Body of pancreas (tissue), 4 donors: ENCODE results near the gene NPAS1. TPM values are rescaled to one million over a fixed set of nuclear protein-coding genes. Genes with fewer than 3 reads are reported as not detected.

Experiments used
- ATAC-seq: fragments of 150-250 bp; one replicate; pipeline ENCODE4 v1.9.1; 2016
- DNase-seq, 4 donors: peaks; one replicate each; pipeline ENCODE4 v3.0.0-alpha.2; 2019
- H3K27ac ChIP-seq, 4 donors: fragments of 200-600 bp; sonication (generic); 1 replicate in 3 of 4; 2 replicates in 1 of 4; pipeline versions ENCODE4 v1.5.1 to v1.6.1; 2016 to 2019; ENCODE audit warnings: mild to moderate bottlenecking in 1 of 4, mixed read lengths in 1 of 4, moderate library complexity in 1 of 4
- H3K27me3 ChIP-seq, 2 donors: fragments of 200-600 bp; sonication (generic); one replicate each; pipeline ENCODE4 v1.6.0; 2016; ENCODE audit warnings: mild to moderate bottlenecking in 1 of 2
- H3K36me3 ChIP-seq, 2 donors: fragments of 200-600 bp; sonication (generic); replicated peaks in 1 of 2; 2 replicates each; pipeline ENCODE4 v1.5.1; 2016; ENCODE audit warnings: low read depth in 2 of 2; ENCODE audit not compliant: insufficient read depth in 1 of 2
- H3K4me1 ChIP-seq: fragments of 200-600 bp; sonication (generic); one replicate; pipeline ENCODE4 v1.6.0; 2016
- H3K4me3 ChIP-seq, 2 donors: fragments of 200-600 bp; sonication (generic); 1 replicate in 1 of 2; 2 replicates in 1 of 2; pipeline ENCODE4 v1.5.1; 2016 to 2019
- H3K9me3 ChIP-seq, 3 donors: fragments of 200-600 bp; sonication (generic); 1 replicate in 2 of 3; 2 replicates in 1 of 3; pipeline ENCODE4 v1.5.1; 2016
- CTCF ChIP-seq, 7 experiments: fragments of 450-650 bp in 4 of 7; fragments of 200-600 bp in 3 of 7; sonication (generic) in 3 of 7; IDR thresholded peaks; one replicate each; pipeline ENCODE4 v1.5.1; 2016 to 2019; ENCODE audit warnings: antibody characterized with exemption in 7 of 7
- POLR2A ChIP-seq, 3 donors: fragments of 450-650 bp; IDR thresholded peaks; one replicate each; pipeline ENCODE4 v1.6.1; 2016; ENCODE audit warnings: antibody characterized with exemption in 3 of 3, mild to moderate bottlenecking in 2 of 3
- WGBS, 2 donors: methylation state at CpG; one replicate each; pipeline ENCODE4 v1.1.5; 2017; 5-methylcytosine and 5-hydroxymethylcytosine counted together
- intact Hi-C: fragments of 100-400 bp; cut with DNase I; formaldehyde crosslinking; loops from one replicate; pipeline ENCODE4 v1.15.1; 2023
- total RNA-seq, 2 donors: library from RNA; depleted of rRNA; stranded (reverse); fragments of >200 nt; gene quantifications; one replicate each; pipeline ENCODE4 v1.1.0, GENCODE V29; 2016

Gene NPAS1
- total RNA-seq, 2 donors from 2014 or later: not detected

DNA sequence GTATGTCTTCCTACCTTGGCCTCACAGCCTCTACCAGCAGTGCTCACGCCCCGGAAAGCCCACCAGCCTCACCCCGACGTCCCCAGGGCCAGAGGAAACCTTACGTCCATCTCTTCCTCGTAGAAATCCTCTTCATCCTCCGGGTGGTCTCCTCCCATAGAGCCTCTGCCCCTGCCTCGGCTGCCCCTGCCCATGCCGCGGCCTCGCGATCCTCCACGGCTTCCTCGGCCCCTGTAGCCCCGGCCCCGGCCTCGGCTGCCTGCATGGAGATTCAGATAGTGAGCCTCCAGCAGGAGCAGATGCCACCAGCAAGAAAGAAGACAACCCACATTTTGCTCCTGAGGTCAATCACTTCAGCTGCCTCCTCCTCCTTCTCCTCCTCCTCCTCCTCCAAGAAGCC lies 66.6 kb downstream of the NPAS1 start:
- no peaks in the 10 kb centered on the region for H3K9me3 ChIP-seq
- TF ChIP-seq CTCF (IDR thresholded peaks at IDR 0.05): no peak
- TF ChIP-seq POLR2A (IDR thresholded peaks at IDR 0.05): no peak
- ATAC-seq: no peak
- H3K36me3 ChIP-seq: peaks cover 15 to 45% of the 10 kb centered on the region in 2 donors
- intact Hi-C loops: no loop called here
- no peak for DNase-seq
- H3K27me3 ChIP-seq: no peaks in the 10 kb centered on the region
- no peak overlapping the region for H3K4me3 ChIP-seq
- no peak overlapping the region for H3K27ac ChIP-seq
- 91 to 93% methylated on average over 17 of the region's 17 CpGs for WGBS, 2 donors
- no peaks in the 10 kb centered on the region for H3K4me1 ChIP-seq

DNA sequence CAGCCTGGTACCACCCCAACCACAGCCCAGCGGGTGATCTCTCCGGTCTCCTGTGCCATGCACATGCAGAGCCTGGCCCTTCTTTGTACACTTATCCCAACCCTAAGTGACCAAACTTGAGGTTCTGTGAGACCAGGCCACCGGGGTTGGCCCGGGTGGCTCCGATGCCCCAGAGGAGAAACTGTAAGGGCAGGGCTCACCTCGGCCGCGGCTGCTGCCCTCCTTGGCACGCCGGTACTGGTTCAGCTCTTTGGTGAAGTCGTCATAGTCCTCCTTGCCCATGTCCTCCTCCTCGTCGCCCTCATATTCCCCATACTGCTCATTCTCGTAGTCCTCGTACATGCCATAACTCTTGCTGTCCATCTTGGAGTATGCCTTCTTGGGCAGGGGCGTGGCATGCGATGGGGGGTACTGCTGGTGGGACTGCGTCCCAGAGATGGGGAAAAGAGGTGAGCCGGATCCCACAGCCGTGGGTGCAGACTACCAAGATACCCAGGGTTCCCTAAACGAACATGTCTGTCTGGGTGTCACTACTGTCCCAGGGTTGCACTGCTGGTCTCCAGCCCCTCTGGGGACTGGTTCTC lies 70.2 kb downstream of the NPAS1 start:
- DNase-seq: no peak
- H3K9me3 ChIP-seq: no peaks in the 10 kb centered on the region
- peaks cover 10 to 18% of the 10 kb centered on the region in 2 donors for H3K36me3 ChIP-seq
- peaks cover 19% of the 10 kb centered on the region for H3K4me1 ChIP-seq
- no peak for ATAC-seq
- intact Hi-C loops: no loop called here
- no peak overlapping the region for H3K27ac ChIP-seq
- TF ChIP-seq POLR2A (IDR thresholded peaks at IDR 0.05) (no peak), CTCF (IDR thresholded peaks at IDR 0.05) (no peak)
- WGBS, 2 donors: 92% methylated on average over 18 to 21 of the region's 21 CpGs
- H3K27me3 ChIP-seq: no peaks in the 10 kb centered on the region
- H3K4me3 ChIP-seq: no peak overlapping the region

GRCh38 chr19:47093254-47093653 lies 73.6 kb downstream of the NPAS1 start:
- Histone ChIP-seq H3K36me3 (peaks cover 9 to 10% of the 10 kb centered on the region in 2 donors), H3K27ac (peak overlapping the region in 2 of 4 donors; percentile 84 to 93), H3K4me1 (peaks cover 53% of the 10 kb centered on the region), H3K4me3 (no peak overlapping the region), H3K9me3 (no peaks in the 10 kb centered on the region), H3K27me3 (no peaks in the 10 kb centered on the region)
- WGBS, 2 donors: 76 to 96% methylated on average over 5 of the region's 5 CpGs
- DNase-seq (no peak), ATAC-seq (no peak)
- no peak for TF ChIP-seq POLR2A (IDR thresholded peaks at IDR 0.05)
- no peak for TF ChIP-seq CTCF (IDR thresholded peaks at IDR 0.05)
- intact Hi-C loops: no loop called here

GRCh38 chr19:47093841-47094240 lies 74.2 kb downstream of the NPAS1 start:
- peaks cover 59% of the 10 kb centered on the region for H3K4me1 ChIP-seq
- intact Hi-C loops: no loop called here
- no peak for ATAC-seq
- peaks cover 9 to 10% of the 10 kb centered on the region in 2 donors for H3K36me3 ChIP-seq
- no peak for DNase-seq
- H3K27me3 ChIP-seq: no peaks in the 10 kb centered on the region
- no peak for TF ChIP-seq CTCF (IDR thresholded peaks at IDR 0.05)
- H3K4me3 ChIP-seq: no peak overlapping the region
- WGBS, 2 donors: 75 to 79% methylated on average over 10 of the region's 10 CpGs
- peak overlapping the region; percentile 84 to 95 (median 92) for H3K27ac ChIP-seq
- no peaks in the 10 kb centered on the region for H3K9me3 ChIP-seq
